GM23338 (cell line): ENCODE data around the gene TAF1A. TPM values are rescaled to one million over a fixed set of nuclear protein-coding genes. Genes with fewer than 3 reads are reported as not detected.

ENCODE experiments used
- ATAC-seq: fragments of 200-7000 bp; cut with Tn5 transposase; 3 replicates; pipeline ENCODE4 v1.9.1; 2020
- DNase-seq: peaks from one replicate; pipeline ENCODE4 v3.0.0-alpha.2; 2015; ENCODE audit warnings: low spot score
- H2AFZ ChIP-seq: fragments of 200-600 bp; sonication (generic); 2 replicates; pipeline ENCODE4 v1.8.0; 2016; ENCODE audit warnings: antibody characterized with exemption, mild to moderate bottlenecking, moderate library complexity
- H3F3A ChIP-seq: fragments of 200-600 bp; sonication (generic); replicated peaks from 2 replicates; pipeline ENCODE4 v1.8.0; 2017; ENCODE audit warnings: antibody characterized with exemption, mixed run types, low read depth
- H3K27ac ChIP-seq: fragments of 200-600 bp; sonication (generic); 2 replicates; pipeline ENCODE4 v1.6.1; 2016; ENCODE audit warnings: low read depth
- H3K27me3 ChIP-seq: fragments of 200-600 bp; sonication (generic); 2 replicates; pipeline ENCODE4 v1.8.0; 2016; ENCODE audit warnings: mild to moderate bottlenecking, mixed run types, moderate library complexity; ENCODE audit not compliant: insufficient read depth
- H3K36me3 ChIP-seq: fragments of 200-600 bp; sonication (generic); 2 replicates; pipeline ENCODE4 v1.8.0; 2016; ENCODE audit warnings: mild to moderate bottlenecking; ENCODE audit not compliant: insufficient read depth
- H3K4me1 ChIP-seq: fragments of 200-600 bp; sonication (generic); 2 replicates; pipeline ENCODE4 v1.8.0; 2016; ENCODE audit warnings: mild to moderate bottlenecking, moderate library complexity; ENCODE audit not compliant: insufficient read depth
- H3K4me2 ChIP-seq: fragments of 200-600 bp; sonication (generic); 2 replicates; pipeline ENCODE4 v1.7.1; 2017; ENCODE audit warnings: mixed run types
- H3K4me3 ChIP-seq: fragments of 200-600 bp; sonication (generic); 2 replicates; pipeline ENCODE4 v1.6.1; 2016; ENCODE audit warnings: mixed run types
- H3K79me2 ChIP-seq: fragments of 200-600 bp; sonication (generic); replicated peaks from 2 replicates; pipeline ENCODE4 v1.8.0; 2017; ENCODE audit warnings: mild to moderate bottlenecking; ENCODE audit not compliant: insufficient read depth
- H3K9me2 ChIP-seq: fragments of 200-600 bp; sonication (generic); 2 replicates; pipeline ENCODE4 v1.8.0; 2017; ENCODE audit not compliant: insufficient read depth
- H4K20me1 ChIP-seq: fragments of 200-600 bp; sonication (generic); replicated peaks from 2 replicates; pipeline ENCODE4 v1.8.0; 2017; ENCODE audit warnings: mild to moderate bottlenecking; ENCODE audit not compliant: insufficient read depth
- H3K27ac Mint-ChIP-seq: 2 replicates; pipeline ENCODE4 v1.8.0; 2020; ENCODE audit warnings: inconsistent platforms, mild to moderate bottlenecking, moderate library complexity, mixed read lengths
- H3K27me3 Mint-ChIP-seq: 3 replicates; pipeline ENCODE4 v1.8.0; 2022; ENCODE audit warnings: low read depth, mild to moderate bottlenecking, moderate library complexity, mixed read lengths, inconsistent platforms; ENCODE audit not compliant: insufficient read depth, poor library complexity
- H3K36me3 Mint-ChIP-seq: 3 replicates; pipeline ENCODE4 v1.8.0; 2021; ENCODE audit warnings: low read depth, mild to moderate bottlenecking, inconsistent platforms, moderate library complexity, mixed read lengths
- H3K4me1 Mint-ChIP-seq: 3 replicates; pipeline ENCODE4 v1.8.0; 2020; ENCODE audit warnings: mild to moderate bottlenecking, inconsistent platforms, mixed read lengths
- H3K4me3 Mint-ChIP-seq: 3 replicates; pipeline ENCODE4 v1.8.0; 2021; ENCODE audit warnings: moderate library complexity, mild to moderate bottlenecking, inconsistent platforms, mixed read lengths
- H3K9me3 Mint-ChIP-seq: 3 replicates; pipeline ENCODE4 v1.8.0; 2020; ENCODE audit warnings: moderate library complexity, mild to moderate bottlenecking, inconsistent platforms, mixed read lengths
- CREB1 ChIP-seq: fragments of 250-450 bp; sonication (Bioruptor Pico); IDR thresholded peaks from 2 replicates; pipeline ENCODE4 v1.5.0; 2020; ENCODE audit warnings: low read depth, mild to moderate bottlenecking, moderate library complexity
- CTCF ChIP-seq, 2 experiments: fragments of 200-600 bp in 1 of 2; sonication (generic) in 1 of 2; conservative IDR thresholded peaks; 2 replicates each; pipeline versions ENCODE4 v1.5.1 to v1.6.1; 2016 to 2017; ENCODE audit warnings: antibody characterized with exemption in 2 of 2, low read depth in 2 of 2, mild to moderate bottlenecking in 2 of 2, moderate library complexity in 1 of 2
- EZH2 ChIP-seq: fragments of 200-600 bp; sonication (generic); IDR thresholded peaks from one replicate; pipeline ENCODE4 v1.8.0; 2017; ENCODE audit warnings: antibody characterized with exemption, mild to moderate bottlenecking, low read depth; ENCODE audit not compliant: unreplicated experiment
- EZH2phosphoT487 ChIP-seq: fragments of 200-600 bp; sonication (generic); IDR thresholded peaks from one replicate; pipeline ENCODE4 v1.8.1; 2018; ENCODE audit warnings: antibody characterized with exemption; ENCODE audit not compliant: unreplicated experiment
- JUNB ChIP-seq: IDR thresholded peaks from one replicate; pipeline ENCODE4 v1.6.1; 2016; ENCODE audit warnings: antibody characterized with exemption; ENCODE audit not compliant: unreplicated experiment
- NANOG ChIP-seq: IDR thresholded peaks from 2 replicates; pipeline ENCODE4 v1.6.1; 2016; ENCODE audit warnings: antibody characterized with exemption, borderline replicate concordance
- POLR2AphosphoS5 ChIP-seq: IDR thresholded peaks from 2 replicates; pipeline ENCODE4 v1.6.1; 2016; ENCODE audit warnings: antibody characterized with exemption, low read depth
- REST ChIP-seq: IDR thresholded peaks from one replicate; pipeline ENCODE4 v1.6.1; 2018; ENCODE audit warnings: antibody characterized with exemption; ENCODE audit not compliant: unreplicated experiment
- STAT1 ChIP-seq: IDR thresholded peaks from one replicate; pipeline ENCODE4 v1.6.1; 2016; ENCODE audit warnings: antibody characterized with exemption; ENCODE audit not compliant: unreplicated experiment
- ZNF114 ChIP-seq: fragments of 250-450 bp; sonication (Bioruptor Pico); IDR thresholded peaks from 2 replicates; pipeline ENCODE4 v1.5.0; 2020; ENCODE audit warnings: mild to moderate bottlenecking, moderate library complexity
- ZNF331 ChIP-seq: fragments of 250-450 bp; sonication (Bioruptor Pico); IDR thresholded peaks from 2 replicates; pipeline ENCODE4 v1.5.0; 2020; ENCODE audit warnings: low read depth, mild to moderate bottlenecking, moderate library complexity
- polyA plus RNA-seq: library from polyadenylated mRNA; unstranded; fragments of >200 nt; fragmentation: Nextera tagmentation; extraction: Ambion mirVana; gene quantifications from 2 replicates; pipeline ENCODE4 v1.2.1, GENCODE V29; 2016
- total RNA-seq: library from RNA; depleted of rRNA; stranded (reverse); fragments of >200 nt; shearing (Covaris generic); gene quantifications from 2 replicates; pipeline ENCODE4 v1.2.3, GENCODE V29; 2014
- TF ChIP-seq, protein P1 (sequence below): fragments of 250-450 bp; sonication (Bioruptor Pico); IDR thresholded peaks from 2 replicates; pipeline ENCODE4 v1.5.0; 2020; ENCODE audit warnings: mild to moderate bottlenecking, moderate library complexity
- TF ChIP-seq, protein P2 (sequence below): IDR thresholded peaks from 2 replicates; pipeline ENCODE4 v1.6.1; 2016; ENCODE audit warnings: antibody characterized with exemption

The TAF1A gene
- total and polyA plus RNA-seq, 2 experiments from 2014 or later = 5.5 to 13.3 TPM

GRCh38 chr1:222620566-222620965 is 30.8 kb upstream of the TAF1A start:
- Mint-ChIP-seq H3K4me3 (no peak overlapping the region), H3K9me3 (no peaks in the 10 kb centered on the region), H3K36me3 (peaks cover 21% of the 10 kb centered on the region), H3K27ac (no peak overlapping the region), H3K27me3 (peaks cover 8% of the 10 kb centered on the region), H3K4me1 (peaks cover 11% of the 10 kb centered on the region)
- Histone ChIP-seq H3K27ac (no peak overlapping the region), H3K4me1 (peaks cover 18% of the 10 kb centered on the region), H3F3A (peaks cover 6% of the 10 kb centered on the region; the same call in 1 of the 2 replicates), H3K36me3 (peaks cover 15% of the 10 kb centered on the region; the same call in 1 of the 2 replicates), H3K4me3 (no peak overlapping the region), H2AFZ (no peak overlapping the region), H4K20me1 (peaks cover 10% of the 10 kb centered on the region), H3K4me2 (no peak overlapping the region), H3K79me2 (peaks cover 40% of the 10 kb centered on the region), H3K27me3 (no peaks in the 10 kb centered on the region), H3K9me2 (no peaks in the 10 kb centered on the region)
- no peak for TF ChIP-seq ZNF331 (CRISPR knock-in tag)
- TF ChIP-seq REST = no peak
- TF ChIP-seq CREB1 = no peak
- no peak for TF ChIP-seq STAT1
- TF ChIP-seq NANOG = no peak
- TF ChIP-seq, protein P1, sequence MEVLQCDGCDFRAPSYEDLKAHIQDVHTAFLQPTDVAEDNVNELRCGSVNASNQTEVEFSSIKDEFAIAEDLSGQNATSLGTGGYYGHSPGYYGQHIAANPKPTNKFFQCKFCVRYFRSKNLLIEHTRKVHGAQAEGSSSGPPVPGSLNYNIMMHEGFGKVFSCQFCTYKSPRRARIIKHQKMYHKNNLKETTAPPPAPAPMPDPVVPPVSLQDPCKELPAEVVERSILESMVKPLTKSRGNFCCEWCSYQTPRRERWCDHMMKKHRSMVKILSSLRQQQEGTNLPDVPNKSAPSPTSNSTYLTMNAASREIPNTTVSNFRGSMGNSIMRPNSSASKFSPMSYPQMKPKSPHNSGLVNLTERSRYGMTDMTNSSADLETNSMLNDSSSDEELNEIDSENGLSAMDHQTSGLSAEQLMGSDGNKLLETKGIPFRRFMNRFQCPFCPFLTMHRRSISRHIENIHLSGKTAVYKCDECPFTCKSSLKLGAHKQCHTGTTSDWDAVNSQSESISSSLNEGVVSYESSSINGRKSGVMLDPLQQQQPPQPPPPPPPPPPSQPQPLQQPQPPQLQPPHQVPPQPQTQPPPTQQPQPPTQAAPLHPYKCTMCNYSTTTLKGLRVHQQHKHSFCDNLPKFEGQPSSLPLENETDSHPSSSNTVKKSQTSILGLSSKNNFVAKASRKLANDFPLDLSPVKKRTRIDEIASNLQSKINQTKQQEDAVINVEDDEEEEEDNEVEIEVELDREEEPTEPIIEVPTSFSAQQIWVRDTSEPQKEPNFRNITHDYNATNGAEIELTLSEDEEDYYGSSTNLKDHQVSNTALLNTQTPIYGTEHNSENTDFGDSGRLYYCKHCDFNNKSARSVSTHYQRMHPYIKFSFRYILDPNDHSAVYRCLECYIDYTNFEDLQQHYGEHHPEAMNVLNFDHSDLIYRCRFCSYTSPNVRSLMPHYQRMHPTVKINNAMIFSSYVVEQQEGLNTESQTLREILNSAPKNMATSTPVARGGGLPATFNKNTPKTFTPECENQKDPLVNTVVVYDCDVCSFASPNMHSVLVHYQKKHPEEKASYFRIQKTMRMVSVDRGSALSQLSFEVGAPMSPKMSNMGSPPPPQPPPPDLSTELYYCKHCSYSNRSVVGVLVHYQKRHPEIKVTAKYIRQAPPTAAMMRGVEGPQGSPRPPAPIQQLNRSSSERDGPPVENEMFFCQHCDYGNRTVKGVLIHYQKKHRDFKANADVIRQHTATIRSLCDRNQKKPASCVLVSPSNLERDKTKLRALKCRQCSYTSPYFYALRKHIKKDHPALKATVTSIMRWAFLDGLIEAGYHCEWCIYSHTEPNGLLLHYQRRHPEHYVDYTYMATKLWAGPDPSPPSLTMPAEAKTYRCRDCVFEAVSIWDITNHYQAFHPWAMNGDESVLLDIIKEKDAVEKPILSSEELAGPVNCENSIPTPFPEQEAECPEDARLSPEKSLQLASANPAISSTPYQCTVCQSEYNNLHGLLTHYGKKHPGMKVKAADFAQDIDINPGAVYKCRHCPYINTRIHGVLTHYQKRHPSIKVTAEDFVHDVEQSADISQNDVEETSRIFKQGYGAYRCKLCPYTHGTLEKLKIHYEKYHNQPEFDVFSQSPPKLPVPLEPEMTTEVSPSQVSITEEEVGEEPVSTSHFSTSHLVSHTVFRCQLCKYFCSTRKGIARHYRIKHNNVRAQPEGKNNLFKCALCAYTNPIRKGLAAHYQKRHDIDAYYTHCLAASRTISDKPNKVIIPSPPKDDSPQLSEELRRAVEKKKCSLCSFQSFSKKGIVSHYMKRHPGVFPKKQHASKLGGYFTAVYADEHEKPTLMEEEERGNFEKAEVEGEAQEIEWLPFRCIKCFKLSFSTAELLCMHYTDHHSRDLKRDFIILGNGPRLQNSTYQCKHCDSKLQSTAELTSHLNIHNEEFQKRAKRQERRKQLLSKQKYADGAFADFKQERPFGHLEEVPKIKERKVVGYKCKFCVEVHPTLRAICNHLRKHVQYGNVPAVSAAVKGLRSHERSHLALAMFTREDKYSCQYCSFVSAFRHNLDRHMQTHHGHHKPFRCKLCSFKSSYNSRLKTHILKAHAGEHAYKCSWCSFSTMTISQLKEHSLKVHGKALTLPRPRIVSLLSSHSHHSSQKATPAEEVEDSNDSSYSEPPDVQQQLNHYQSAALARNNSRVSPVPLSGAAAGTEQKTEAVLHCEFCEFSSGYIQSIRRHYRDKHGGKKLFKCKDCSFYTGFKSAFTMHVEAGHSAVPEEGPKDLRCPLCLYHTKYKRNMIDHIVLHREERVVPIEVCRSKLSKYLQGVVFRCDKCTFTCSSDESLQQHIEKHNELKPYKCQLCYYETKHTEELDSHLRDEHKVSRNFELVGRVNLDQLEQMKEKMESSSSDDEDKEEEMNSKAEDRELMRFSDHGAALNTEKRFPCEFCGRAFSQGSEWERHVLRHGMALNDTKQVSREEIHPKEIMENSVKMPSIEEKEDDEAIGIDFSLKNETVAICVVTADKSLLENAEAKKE (CRISPR knock-in tag) = no peak
- no peak for TF ChIP-seq EZH2phosphoT487
- TF ChIP-seq EZH2 = no peak
- no peak for TF ChIP-seq CTCF (conservative IDR thresholded peaks at IDR 0.05; ENCODE audit: low read depth in 2 of 2)
- TF ChIP-seq POLR2AphosphoS5 = no peak
- TF ChIP-seq, protein P2, sequence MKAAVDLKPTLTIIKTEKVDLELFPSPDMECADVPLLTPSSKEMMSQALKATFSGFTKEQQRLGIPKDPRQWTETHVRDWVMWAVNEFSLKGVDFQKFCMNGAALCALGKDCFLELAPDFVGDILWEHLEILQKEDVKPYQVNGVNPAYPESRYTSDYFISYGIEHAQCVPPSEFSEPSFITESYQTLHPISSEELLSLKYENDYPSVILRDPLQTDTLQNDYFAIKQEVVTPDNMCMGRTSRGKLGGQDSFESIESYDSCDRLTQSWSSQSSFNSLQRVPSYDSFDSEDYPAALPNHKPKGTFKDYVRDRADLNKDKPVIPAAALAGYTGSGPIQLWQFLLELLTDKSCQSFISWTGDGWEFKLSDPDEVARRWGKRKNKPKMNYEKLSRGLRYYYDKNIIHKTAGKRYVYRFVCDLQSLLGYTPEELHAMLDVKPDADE = no peak
- TF ChIP-seq ZNF114 (CRISPR knock-in tag) = no peak
- TF ChIP-seq JUNB = no peak
- ATAC-seq (no peak), DNase-seq (no peak)
